GM12891 (cell line): ENCODE measurements around the gene SEBOX.

Experiments
- POLR2A ChIP-seq: IDR thresholded peaks from 2 replicates; pipeline ENCODE4 v1.6.1; 2011; ENCODE audit warnings: low read depth, low read length, control low read depth
- POLR2AphosphoS5 ChIP-seq: IDR thresholded peaks from 2 replicates; pipeline ENCODE4 v1.6.1; 2011; ENCODE audit warnings: low read depth, low read length, control low read depth
- POU2F2 ChIP-seq: IDR thresholded peaks from 2 replicates; pipeline ENCODE4 v1.6.1; 2011; ENCODE audit warnings: low read depth, mild to moderate bottlenecking, control low read depth, low read length, moderate library complexity

- TF ChIP-seq POLR2A (no peak), POLR2AphosphoS5 (no peak), POU2F2 (no peak)
Measured at GRCh38 chr17:28370035-28370743, 5.2 kb upstream of the SEBOX start, which contains the start of gene VTN.
